Right renal cortex interstitium (tissue), 3 donors: Measurements from ENCODE around the gene CCDC187. TPM values are rescaled to one million over a fixed set of nuclear protein-coding genes. Genes with fewer than 3 reads are reported as not detected.
"Not testable (repeated sequence)": the region's sequence is repeated elsewhere in the genome, so short reads cannot be mapped to it uniquely, and the experiment has no call there.

Experiments used
- DNase-seq, 3 donors: peaks; one replicate each; pipeline ENCODE4 v3.0.0-alpha.2; 2013; ENCODE audit warnings: low read depth in 3 of 3, low spot score in 2 of 3
- polyA plus RNA-seq, 3 donors: library from polyadenylated mRNA; unstranded; fragments of 120-200 nt; gene quantifications; one replicate each; pipeline ENCODE4 v1.2.1, GENCODE V29; 2013; ENCODE audit not compliant: insufficient read length in 3 of 3

CCDC187 gene
- polyA plus RNA-seq, 3 donors: 1.3 to 1.7 (median 1.4) TPM

GRCh38 chr9:136328622-136329041, 24.7 kb upstream of the CCDC187 start:
- no peak for DNase-seq

DNA sequence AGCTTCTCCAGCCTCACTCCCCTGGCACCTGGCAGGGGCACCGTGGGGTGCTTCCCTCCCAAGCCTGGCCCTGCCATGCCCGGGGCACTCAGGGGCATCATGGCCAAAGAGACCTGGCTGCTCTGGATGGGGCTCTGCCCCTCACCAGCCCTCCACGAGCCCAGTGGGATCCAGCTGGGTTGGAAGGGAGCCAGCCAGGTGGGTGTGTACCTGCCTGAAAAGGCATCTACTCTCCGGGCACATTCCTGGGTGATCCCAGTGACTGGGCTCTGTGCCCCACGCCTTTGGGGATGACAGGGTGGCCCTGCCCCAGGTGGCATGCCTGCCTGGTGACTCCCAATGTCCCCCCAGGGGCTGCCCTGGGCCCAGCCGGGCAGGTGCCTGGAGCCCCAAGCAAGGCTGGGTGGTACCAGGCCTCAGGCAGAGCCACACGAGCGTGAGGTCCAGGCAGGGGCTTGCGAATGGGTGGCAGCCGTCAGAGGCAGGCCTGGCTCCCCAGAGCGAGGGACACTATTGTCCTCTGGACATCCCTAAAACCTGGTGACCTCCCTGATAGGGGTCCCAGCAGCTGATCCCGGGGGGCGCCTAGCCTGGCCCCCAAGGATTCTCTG, 24.2 kb upstream of the CCDC187 start:
- DNase-seq: no peak

DNA sequence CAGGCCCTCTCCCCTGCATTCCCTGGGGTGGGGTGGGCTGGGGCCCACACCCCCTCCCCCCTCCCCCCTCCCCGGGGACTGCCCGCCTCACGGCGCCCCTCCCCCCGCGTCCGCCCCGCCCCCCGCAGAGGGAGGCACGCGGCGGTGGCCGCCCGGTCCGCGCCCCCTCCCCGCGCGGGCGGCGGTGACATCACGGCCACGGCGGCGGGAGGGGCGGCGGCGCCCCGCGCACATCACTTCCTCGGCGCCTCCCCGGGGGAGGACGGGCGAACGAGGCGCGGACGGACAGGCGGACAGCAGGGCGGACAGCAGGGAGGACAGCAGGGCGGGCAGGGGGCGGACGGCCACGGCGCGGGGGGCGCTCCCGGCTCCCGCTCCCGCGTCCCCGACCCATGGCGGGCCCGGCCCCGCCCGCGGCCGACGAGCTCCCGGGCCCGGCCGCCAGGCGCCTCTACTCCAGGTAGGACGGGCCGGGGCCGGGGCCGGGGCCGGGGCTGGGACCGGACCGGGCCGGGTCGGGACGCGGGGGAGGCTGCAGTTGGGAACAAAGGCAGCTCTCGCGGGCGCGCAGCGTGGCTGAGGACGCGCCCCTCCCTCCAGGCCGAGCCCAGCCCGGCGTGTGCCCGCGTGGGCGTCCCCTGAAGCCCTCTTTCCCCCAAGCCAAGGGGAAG, 23.5 kb upstream of the CCDC187 start, which contains the start of gene GPSM1:
Gene GPSM1, plus strand, starts transcription at position 236 of the 671 bp plus-strand sequence. Its CDS starts 157 bp downstream, at position 393.
- no peak for DNase-seq

DNA sequence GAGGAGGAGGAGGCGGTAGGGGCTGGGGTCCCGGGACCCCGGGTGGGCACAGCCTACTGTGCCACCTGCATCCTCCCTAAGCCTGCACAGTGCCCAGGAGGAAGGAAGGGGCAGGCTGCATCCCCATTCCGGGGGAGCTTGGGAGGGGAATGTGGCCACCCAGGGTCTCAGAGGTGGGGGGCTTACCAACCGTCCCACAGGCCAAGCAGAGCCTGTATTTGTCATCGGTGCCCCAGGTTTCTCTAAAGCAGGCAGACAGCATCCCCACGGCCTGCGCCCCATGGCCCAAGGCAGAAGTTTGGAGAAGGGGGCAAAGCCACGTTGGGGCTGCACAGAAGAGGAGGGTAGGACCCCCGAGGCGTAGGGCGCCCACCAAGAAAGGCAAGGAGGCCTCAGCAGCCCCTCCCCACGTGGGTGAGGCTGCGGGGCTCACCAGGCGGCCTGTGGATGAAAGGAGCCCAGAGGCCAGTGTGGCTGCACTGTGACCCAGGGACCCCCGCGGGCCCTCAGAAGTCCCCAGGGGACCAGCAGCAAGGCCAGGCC, 22.9 kb upstream of the CCDC187 start:
- no peak for DNase-seq

- DNase-seq: no peak
Observed at GRCh38 chr9:136326061-136326760, 22.3 kb upstream of the CCDC187 start.

- DNase-seq: no peak
Observed at GRCh38 chr9:136325358-136325757, 21.5 kb upstream of the CCDC187 start.

GRCh38 chr9:136324501-136325300, 20.8 kb upstream of the CCDC187 start:
- no peak for DNase-seq

GRCh38 chr9:136323371-136323789, 19.5 kb upstream of the CCDC187 start:
- DNase-seq: no peak

DNA sequence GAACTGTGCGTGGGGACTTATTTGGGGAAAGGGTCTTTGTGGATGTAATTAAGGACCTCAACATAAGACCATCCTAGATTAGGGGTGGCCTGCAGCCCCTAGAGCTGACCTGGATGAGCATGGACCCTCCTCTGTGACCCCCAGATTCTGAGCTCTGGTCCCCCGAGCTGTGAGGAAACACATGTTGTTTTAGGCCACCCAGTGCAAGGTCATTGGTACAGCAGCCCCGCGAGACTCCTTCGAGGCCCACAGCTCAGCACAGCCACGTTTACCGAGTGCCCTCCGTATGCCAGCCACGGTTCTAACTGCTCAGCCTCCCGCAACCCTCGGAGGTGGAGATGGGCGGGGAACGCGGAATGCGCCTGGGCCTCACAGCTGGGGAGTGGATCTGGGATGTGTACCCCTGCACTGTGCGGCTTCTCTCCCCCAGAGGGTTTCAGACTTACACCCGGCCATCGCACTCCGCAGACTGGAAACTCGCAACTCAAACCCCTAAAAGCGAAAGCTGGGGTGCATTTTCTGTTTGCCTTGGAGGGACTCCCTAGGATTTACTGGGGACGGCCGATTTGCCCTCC, 18.9 kb upstream of the CCDC187 start:
- DNase-seq: no peak

- no peak for DNase-seq
Observed at GRCh38 chr9:136321561-136321960, 17.7 kb upstream of the CCDC187 start.

DNA sequence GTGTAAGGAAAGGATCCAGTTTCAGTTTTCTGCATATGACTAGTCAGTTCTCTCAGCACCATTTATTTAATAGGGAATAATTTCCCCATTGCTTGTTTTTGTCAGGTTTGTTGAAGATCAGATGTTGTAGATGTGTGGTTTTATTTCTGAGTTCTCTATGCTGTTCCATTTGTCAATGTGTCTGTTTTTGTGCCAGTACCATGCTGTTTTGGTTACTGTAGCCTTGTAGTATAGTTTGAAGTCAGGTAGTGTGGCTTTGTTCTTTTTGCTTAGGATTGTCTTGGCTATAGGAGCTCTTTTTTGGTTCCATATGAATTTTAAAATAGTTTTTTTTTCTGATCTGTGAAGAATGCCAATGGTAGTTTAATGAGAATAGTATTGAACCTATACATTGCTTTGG, 17.1 kb upstream of the CCDC187 start:
- DNase-seq: not testable (repeated sequence)

DNA sequence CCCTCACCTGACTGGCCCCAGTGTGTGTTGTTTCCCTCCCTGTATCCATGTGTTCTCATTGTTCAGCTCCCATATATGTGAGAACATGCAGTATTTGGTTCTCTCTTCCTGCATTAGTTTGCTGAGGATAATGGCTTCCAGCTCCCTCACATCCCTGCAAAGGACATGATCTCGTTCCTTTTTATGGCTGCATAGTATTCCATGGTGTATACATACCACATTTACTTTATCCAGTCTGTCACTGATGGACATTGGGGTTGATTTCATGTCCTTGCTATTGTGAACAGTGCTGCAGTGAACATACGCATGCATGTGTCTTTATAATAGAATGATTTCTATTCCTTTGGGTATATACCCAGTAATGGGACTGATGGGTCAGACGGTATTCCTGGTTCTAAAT, 16.1 kb upstream of the CCDC187 start:
- DNase-seq: not testable (repeated sequence)

- DNase-seq: not testable (repeated sequence)
Observed at GRCh38 chr9:136319244-136319643, 15.3 kb upstream of the CCDC187 start.

DNA sequence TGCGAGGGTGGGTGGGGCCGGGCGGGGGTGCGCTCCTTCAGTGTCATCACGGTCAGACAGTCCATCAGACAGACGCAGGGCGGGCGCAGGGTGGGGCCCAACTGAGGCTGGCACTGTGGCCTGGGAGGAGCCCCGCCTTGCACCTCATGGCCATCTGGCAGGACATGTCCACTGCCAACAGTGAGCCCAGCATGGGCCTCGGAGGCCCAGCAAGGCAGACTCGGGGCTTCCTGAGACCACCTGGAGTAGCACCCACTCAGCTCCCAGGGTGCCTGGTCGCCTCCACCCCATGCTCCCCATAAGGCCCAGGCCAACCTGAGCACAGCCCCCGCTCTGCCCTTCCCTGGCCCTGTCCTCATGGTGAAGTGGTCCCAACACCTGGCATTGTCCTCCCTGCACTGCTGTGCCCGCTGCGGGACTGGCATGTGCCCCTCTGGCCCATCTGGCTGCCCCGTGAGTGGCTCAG, 14.9 kb upstream of the CCDC187 start:
- no peak for DNase-seq

DNA sequence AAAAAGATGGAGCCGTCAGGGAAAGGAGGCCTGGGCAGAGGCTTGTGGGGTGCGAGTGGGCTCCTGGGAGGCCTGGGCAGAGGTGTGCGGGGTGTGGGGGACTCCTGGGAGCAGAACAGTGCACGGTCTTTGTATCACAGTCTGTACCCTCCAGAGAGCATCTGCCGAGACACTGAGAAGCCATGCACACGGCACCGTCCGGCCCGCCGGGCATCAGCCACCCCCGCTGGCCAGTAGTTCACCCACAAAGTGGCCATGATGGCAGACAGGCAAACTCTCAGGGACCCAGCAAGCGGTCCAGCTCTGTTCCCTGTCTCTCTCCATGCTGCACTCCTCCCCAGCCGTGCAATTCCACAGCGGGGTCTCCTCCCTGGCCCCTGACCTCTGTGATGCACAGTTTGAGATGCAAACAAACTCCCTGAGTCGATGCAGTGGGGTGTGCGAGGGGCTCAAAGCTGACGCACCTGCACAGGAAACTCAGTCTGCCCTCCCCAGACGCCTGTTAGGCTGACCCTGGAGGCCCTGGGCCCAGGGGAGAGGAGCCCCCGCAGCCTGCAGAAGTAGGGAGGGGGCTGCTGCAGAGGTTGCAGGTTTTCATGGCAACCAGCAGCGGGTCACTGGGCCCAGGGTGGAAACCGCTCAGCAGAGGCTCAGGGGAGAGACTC, 14.3 kb upstream of the CCDC187 start:
- no peak for DNase-seq

DNA sequence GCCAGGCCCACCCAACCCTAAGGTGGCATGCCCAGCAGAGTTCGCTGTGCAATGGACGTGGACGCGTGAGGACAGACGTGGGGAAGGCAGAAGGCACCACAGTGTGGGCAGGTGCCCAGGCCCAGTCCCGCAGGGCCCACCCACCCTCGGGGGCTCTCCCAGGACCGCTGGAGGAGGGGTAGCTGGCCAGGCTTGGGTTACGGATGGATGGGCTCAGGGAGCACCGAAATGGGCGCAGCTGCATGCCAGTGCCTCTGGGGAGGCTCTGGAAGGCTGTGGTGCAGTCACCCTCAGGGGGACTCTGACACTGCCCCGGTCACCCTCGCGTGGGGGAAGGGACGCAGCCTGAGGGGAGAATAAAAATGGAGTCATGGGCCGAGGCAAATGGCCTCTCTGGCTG, 13.8 kb upstream of the CCDC187 start:
- DNase-seq: no peak

- DNase-seq: no peak
Observed at GRCh38 chr9:136316896-136317676, 13.2 kb upstream of the CCDC187 start.

- no peak for DNase-seq
Observed at GRCh38 chr9:136316271-136316751, 12.4 kb upstream of the CCDC187 start.

DNA sequence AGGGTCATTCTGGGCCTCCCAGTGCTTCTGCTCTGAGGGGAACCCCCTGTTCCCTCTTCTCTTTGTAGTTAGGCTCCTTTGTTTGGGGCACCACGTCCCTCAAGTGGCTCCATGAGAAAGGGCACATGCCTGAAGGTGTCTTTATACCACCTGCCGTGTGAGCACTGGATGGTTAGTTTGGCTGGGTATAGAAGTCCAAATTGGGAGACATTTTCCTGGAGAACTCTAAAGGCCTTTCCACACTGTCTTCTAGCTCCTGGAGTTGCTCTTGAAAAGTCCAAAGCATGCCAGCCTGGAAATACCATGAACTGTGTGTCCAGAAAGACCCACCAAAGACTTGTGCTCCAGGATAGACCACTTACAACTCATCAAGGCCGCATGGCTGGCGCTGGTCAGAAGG, 11.1 kb upstream of the CCDC187 start:
- DNase-seq: no peak
